ENCODE results near the gene KRTAP3-1.
A peak's percentile ranks its signal among the peaks of the same experiment; 100 is the strongest.

KRTAP3-1 gene

GRCh38 chr17:40974366-40974765 lies 34.6 kb downstream of the KRTAP3-1 start:
- no peak for DNase-seq

GRCh38 chr17:40967582-40967981 lies 41.3 kb downstream of the KRTAP3-1 start:
- DNase-seq: no peak

GRCh38 chr17:40966848-40967247 lies 42.1 kb downstream of the KRTAP3-1 start, which contains the start of gene KRT39:
Gene KRT39, minus strand, starts transcription at chr17:40966948. Its CDS starts 92 bp downstream, at chr17:40966856.
- DNase-seq: no peak

GRCh38 chr17:40963838-40964237 lies 45.1 kb downstream of the KRTAP3-1 start:
- DNase-seq: peak; percentile 23

GRCh38 chr17:40962059-40962561 lies 46.8 kb downstream of the KRTAP3-1 start:
- DNase-seq: no peak

- no peak for DNase-seq
Measured at GRCh38 chr17:40961591-40961990, 47.3 kb downstream of the KRTAP3-1 start.

GRCh38 chr17:40960144-40960543 lies 48.8 kb downstream of the KRTAP3-1 start:
- DNase-seq: no peak

Data from CD4-positive, alpha-beta T cell treated with Interleukin-21 for 1 hour (primary cell).